Rectal smooth muscle tissue (tissue), 1 donor: Measurements from ENCODE around the gene RTCB.
"Not testable (repeated sequence)": the region's sequence is repeated elsewhere in the genome, so short reads cannot be mapped to it uniquely, and the experiment has no call there.

Experiments
- H3K27ac ChIP-seq: one replicate; pipeline ENCODE4 v1.7.0; 2013; ENCODE audit warnings: low read depth, low read length, inconsistent platforms
- H3K27me3 ChIP-seq: one replicate; pipeline ENCODE4 v1.7.0; 2013; ENCODE audit warnings: low read length; ENCODE audit not compliant: control insufficient read depth, insufficient read depth
- H3K36me3 ChIP-seq: one replicate; pipeline ENCODE4 v1.7.0; 2013; ENCODE audit warnings: low read length; ENCODE audit not compliant: control insufficient read depth, insufficient read depth
- H3K4me1 ChIP-seq: one replicate; pipeline ENCODE4 v1.7.0; 2013; ENCODE audit warnings: low read length; ENCODE audit not compliant: control insufficient read depth, insufficient read depth
- H3K4me3 ChIP-seq: one replicate; pipeline ENCODE4 v1.7.0; 2013; ENCODE audit warnings: low read length
- H3K9ac ChIP-seq: one replicate; pipeline ENCODE4 v1.7.0; 2013; ENCODE audit warnings: low read length

RTCB gene

GRCh38 chr22:32380991-32381390 is 31.1 kb downstream of the RTCB start:
- no peak overlapping the region for H3K9ac ChIP-seq
- no peaks in the 10 kb centered on the region for H3K27me3 ChIP-seq
- no peak overlapping the region for H3K4me3 ChIP-seq
- no peaks in the 10 kb centered on the region for H3K4me1 ChIP-seq
- H3K27ac ChIP-seq, result no peak overlapping the region
- no peaks in the 10 kb centered on the region for H3K36me3 ChIP-seq

GRCh38 chr22:32378707-32379272 is 33.3 kb downstream of the RTCB start:
- no peak overlapping the region for H3K4me3 ChIP-seq

GRCh38 chr22:32376681-32377080 is 35.4 kb downstream of the RTCB start:
- Histone ChIP-seq H3K4me3 (no peak overlapping the region), H3K27me3 (no peaks in the 10 kb centered on the region), H3K4me1 (no peaks in the 10 kb centered on the region), H3K27ac (no peak overlapping the region), H3K36me3 (no peaks in the 10 kb centered on the region), H3K9ac (no peak overlapping the region)

More at GRCh38 chr22:32378707-32379272, 33.3 kb downstream of the RTCB start:
- no peak overlapping the region for H3K27ac ChIP-seq
- no peaks in the 10 kb centered on the region for H3K27me3 ChIP-seq
- H3K36me3 ChIP-seq, result no peaks in the 10 kb centered on the region
- H3K9ac ChIP-seq, result no peak overlapping the region
- H3K4me1 ChIP-seq, result no peaks in the 10 kb centered on the region

GRCh38 chr22:32375678-32376450 is 36.2 kb downstream of the RTCB start:
- no peaks in the 10 kb centered on the region for H3K27me3 ChIP-seq
- no peaks in the 10 kb centered on the region for H3K4me1 ChIP-seq
- H3K27ac ChIP-seq, result no peak overlapping the region
- H3K4me3 ChIP-seq, result no peak overlapping the region
- no peaks in the 10 kb centered on the region for H3K36me3 ChIP-seq
- H3K9ac ChIP-seq, result no peak overlapping the region

GRCh38 chr22:32364210-32364609 is 47.8 kb downstream of the RTCB start:
- H3K27ac ChIP-seq, result no peak overlapping the region
- no peak overlapping the region for H3K9ac ChIP-seq
- no peaks in the 10 kb centered on the region for H3K27me3 ChIP-seq
- no peaks in the 10 kb centered on the region for H3K4me1 ChIP-seq
- no peaks in the 10 kb centered on the region for H3K36me3 ChIP-seq
- no peak overlapping the region for H3K4me3 ChIP-seq

GRCh38 chr22:32361257-32361656 is 50.8 kb downstream of the RTCB start:
- Histone ChIP-seq H3K4me1 (no peaks in the 10 kb centered on the region), H3K36me3 (no peaks in the 10 kb centered on the region), H3K27ac (no peak overlapping the region), H3K9ac (no peak overlapping the region), H3K27me3 (no peaks in the 10 kb centered on the region), H3K4me3 (no peak overlapping the region)

GRCh38 chr22:32360096-32360495 is 52.0 kb downstream of the RTCB start:
- not testable (repeated sequence) for H3K27me3 ChIP-seq, H3K27ac ChIP-seq, H3K4me1 ChIP-seq, H3K36me3 ChIP-seq, H3K4me3 ChIP-seq, H3K9ac ChIP-seq

- H3K4me1 ChIP-seq, H3K27me3 ChIP-seq, H3K36me3 ChIP-seq, H3K27ac ChIP-seq, H3K9ac ChIP-seq, H3K4me3 ChIP-seq: not testable (repeated sequence)
These were observed 54.5 kb downstream of the RTCB start, which contains the start of gene RFPL3 for GRCh38 chr22:32357567-32357966. TSS of gene RFPL3 (plus strand) at chr22:32357867. CDS start at chr22:32358072, 205 bp downstream.

GRCh38 chr22:32355760-32356159 is 56.3 kb downstream of the RTCB start:
- Histone ChIP-seq H3K27ac (no peak overlapping the region), H3K9ac (no peak overlapping the region), H3K27me3 (no peaks in the 10 kb centered on the region), H3K4me3 (no peak overlapping the region), H3K4me1 (no peaks in the 10 kb centered on the region), H3K36me3 (no peaks in the 10 kb centered on the region)

- Histone ChIP-seq H3K4me3 (no peak overlapping the region), H3K27me3 (no peaks in the 10 kb centered on the region), H3K9ac (no peak overlapping the region), H3K36me3 (no peaks in the 10 kb centered on the region), H3K27ac (no peak overlapping the region), H3K4me1 (no peaks in the 10 kb centered on the region)
These were observed 57.4 kb downstream of the RTCB start for GRCh38 chr22:32354360-32355351.

- no peak overlapping the region for H3K9ac ChIP-seq
- H3K36me3 ChIP-seq, result no peaks in the 10 kb centered on the region
- no peaks in the 10 kb centered on the region for H3K27me3 ChIP-seq
- no peak overlapping the region for H3K4me3 ChIP-seq
- no peak overlapping the region for H3K27ac ChIP-seq
- no peaks in the 10 kb centered on the region for H3K4me1 ChIP-seq
These were observed 58.2 kb downstream of the RTCB start for GRCh38 chr22:32353840-32354239.

GRCh38 chr22:32353292-32353691 is 58.8 kb downstream of the RTCB start:
- Histone ChIP-seq H3K4me1 (no peaks in the 10 kb centered on the region), H3K27ac (no peak overlapping the region), H3K4me3 (no peak overlapping the region), H3K27me3 (no peaks in the 10 kb centered on the region), H3K9ac (no peak overlapping the region), H3K36me3 (no peaks in the 10 kb centered on the region)
